NCI-H82 treated with DMSO at 0.1 percent for 48 hours (cell line): ENCODE measurements around the gene RINL.

ENCODE experiments used
- DNase-seq: peaks from one replicate; lab custom pipeline; 2025; ENCODE audit not compliant: unreplicated experiment; lab: John Stamatoyannopoulos, UW

Gene RINL, protein sequence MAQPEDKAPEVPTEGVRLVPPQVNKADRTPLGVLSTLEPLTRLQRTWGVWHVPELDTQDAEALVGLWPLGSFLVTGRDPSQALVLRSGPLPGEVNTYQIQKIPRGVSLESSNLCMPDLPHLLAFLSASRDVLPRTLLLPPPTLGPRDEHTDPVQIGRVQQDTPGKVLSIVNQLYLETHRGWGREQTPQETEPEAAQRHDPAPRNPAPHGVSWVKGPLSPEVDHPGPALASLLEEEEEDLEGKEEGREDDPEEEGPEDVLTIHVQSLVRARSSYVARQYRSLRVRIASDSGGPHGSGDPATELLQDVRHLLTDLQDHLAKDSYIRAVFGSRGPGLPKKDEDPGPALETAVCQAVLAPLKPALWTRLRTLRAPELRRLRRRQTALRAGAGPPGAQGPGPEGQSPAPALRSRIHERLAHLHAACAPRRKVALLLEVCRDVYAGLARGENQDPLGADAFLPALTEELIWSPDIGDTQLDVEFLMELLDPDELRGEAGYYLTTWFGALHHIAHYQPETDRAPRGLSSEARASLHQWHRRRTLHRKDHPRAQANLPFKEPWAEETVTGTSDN

DNA sequence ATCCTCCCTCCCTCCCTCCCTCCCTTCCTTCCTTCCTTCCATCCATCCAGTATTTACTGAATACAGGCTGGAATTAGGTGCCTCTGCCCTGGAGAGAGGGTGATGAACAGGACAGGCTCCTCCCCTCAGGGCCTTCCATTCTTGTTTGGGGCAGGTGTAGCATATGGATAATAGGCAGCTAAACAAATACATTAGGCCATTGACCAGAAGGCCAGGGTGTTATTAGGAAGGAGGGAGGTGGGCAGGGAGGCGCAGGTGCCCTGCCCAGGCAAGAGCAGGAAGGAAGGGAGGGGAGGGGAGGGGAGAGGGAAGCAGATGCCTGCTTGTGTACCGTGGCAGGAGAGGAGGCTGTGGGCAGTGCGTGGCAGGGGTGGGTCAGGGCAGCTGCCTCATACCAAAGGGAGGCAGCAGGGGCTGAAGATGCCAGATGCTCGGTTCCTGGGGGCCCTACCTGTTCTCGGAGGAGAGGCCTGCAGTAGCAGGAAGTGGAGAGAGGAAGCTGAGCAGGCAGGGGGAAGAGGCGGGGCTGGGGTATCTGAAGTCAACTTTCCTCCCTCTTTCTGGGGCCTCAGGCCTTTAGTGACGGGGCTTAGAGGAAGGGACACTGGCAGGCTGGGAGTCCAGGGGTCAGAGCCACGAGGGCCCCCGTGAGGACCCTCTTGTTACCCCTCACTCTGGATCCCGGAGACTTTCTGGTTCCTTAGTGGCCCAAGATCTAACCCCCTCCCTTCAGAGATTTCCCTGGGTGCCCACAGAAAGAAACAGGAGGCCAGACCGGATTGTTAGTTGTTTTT is at the start of gene RINL:
TSS of gene RINL (minus strand) at position 495 of the 794 bp plus-strand sequence. CDS start 1,533 bp downstream, outside the sequence.
- no peak for DNase-seq

- DNase-seq: no peak
These were observed 46.3 kb upstream of the RINL start for GRCh38 chr19:38924388-38924787.

DNA sequence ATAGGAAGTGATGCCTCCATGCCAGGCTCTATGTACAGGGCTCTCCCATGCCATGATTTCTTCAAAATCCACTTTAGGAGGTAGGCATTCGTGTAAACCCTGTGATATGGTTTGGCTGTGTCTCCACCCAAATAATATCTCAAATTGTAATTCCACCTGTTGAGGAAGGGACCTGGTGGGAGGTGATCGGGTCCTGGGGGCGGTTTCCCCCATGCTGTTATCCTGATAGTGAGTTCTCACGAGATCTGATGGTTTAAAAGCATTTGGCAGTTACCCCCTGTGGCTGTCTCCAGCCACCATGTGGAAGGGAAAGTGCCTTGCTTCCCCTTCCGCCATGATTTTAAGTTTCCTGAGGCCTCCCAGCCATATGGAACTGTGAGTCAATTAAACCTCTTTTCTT is 44.4 kb upstream of the RINL start:
- no peak for DNase-seq

GRCh38 chr19:38921420-38922274 is 43.6 kb upstream of the RINL start:
- no peak for DNase-seq

GRCh38 chr19:38920602-38921419 is 42.7 kb upstream of the RINL start:
- DNase-seq: no peak

DNA sequence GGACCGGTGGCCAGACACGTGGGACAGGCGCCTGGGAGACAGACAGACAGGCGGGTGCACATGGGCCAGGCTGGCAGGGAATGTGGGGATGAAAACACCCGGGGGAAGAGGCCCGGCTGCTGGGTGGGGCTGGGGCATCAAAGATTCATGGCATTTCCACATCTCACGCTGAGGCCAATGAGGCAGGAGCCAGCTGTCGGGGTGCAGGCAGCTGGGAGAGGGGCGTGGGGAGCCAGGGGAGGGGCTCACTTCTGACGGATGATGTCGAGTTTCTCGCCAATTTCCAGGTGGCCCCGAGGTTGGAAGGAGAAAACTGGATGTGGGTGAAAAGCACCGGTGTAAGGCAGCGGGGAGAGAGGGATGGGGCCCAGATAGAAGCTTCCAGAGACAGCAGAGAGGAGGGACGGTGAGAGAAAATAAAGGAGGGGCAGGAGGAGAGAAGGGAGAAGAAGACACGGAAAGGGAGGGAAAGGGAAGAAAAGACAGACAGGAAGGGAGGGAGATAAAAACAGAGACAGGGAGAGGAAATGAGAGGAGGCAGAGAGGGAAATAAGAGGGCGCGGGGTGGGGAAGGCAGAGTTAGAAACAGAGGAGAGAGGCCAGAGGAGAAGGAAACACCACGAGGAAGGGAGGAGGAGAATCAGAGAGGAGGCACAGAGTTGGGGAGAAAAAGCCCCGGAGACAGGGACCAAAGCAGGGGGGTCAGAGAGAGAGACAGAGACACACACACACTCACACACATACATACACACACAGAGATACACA is 41.9 kb upstream of the RINL start:
- DNase-seq: no peak

GRCh38 chr19:38918526-38918925 is 40.5 kb upstream of the RINL start:
- no peak for DNase-seq

DNA sequence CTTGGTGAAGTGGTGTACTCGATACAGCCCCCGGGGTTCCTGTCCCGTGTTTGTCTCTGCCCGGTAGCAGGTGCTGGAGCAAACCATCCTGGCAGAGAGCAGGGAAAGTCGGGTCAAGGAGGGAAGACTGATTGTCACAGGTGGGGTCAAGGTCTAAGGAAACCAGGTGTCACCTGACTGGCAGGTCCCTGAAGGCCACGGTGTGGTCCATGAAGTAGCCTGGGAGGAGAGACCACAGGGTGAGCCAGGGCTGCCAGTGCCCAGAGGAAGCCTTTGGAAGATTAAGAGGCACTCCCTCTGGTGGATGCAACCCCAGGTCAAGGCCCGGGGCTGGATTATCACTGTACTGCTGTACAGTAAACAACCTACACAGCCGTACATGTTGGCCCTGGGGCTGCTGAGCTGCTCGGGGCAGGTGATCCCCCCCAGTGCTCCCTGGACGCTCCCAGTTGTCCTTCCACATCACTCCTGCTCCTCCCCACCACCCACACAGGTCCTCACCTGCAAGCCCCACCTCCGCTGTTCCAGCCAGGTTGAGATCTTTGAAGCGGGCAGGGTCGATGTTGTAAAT is 39.9 kb upstream of the RINL start:
- peak; percentile 8 for DNase-seq

- DNase-seq: no peak
These were observed 39.4 kb upstream of the RINL start for GRCh38 chr19:38917516-38917915.

GRCh38 chr19:38915329-38916321 is 37.5 kb upstream of the RINL start:
- no peak for DNase-seq

DNA sequence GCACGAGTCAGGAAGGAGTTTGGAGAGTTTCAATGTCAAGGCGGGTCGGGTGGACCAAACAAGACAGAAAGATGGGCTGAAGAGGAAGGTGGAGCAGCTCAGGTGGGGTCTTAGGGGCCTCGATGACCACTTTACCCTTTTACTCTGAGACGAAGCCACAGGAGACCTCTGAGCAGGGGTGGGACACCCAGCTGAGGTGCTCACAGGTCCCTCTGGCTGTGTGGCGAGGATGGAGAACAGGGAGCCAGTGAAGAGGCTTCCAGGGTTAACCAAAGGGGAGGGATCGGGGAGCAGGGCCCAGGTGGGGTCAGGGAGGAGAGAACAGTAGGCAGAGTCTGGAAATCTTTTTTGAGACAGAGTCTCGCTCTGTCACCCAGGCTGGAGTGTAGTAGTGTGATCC is 35.9 kb upstream of the RINL start:
- DNase-seq: no peak

DNA sequence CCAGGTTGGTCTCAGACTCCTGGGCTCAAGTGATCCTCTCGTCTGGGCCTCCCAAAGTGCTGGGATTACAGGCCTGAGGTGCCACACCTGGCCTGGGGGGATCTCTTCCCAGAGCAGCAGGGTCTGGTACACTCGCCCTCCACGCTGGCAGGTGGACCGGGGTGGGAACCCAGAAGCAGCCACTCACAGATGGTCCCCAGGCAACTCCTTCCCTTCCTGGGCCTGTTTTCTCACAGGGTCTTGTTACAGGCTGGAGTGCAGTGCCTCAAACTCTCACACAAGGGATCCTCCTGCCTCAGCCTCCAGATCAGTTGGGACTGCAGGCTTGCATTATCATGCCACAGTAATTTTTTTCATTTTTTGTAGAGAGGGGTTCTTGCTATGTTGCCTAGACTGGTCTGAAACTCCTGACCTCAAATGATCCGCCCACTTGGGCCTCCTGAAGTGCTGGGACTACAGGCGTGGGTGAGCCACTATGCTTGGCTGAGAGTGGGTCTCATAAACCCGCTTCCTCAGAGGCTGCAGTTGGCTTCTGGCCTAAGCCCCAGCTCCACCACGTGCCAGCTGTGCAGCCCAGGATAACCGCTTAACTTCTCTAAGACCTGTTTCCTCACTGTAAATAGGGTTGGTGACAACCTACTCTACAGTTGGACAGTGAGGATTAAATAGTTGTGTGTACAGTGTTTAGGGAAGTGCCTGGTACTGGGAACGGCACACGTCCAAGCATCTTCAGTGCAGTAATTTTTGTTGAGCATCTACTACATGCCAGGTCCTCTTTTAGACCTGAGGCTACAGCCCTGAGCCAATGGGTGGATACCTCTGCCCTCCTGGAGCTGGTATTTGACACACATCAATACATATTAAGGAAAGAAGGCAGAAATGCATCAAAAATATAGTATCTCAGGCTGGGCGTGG is 34.8 kb upstream of the RINL start:
- no peak for DNase-seq

GRCh38 chr19:38911388-38912001 is 33.4 kb upstream of the RINL start:
- no peak for DNase-seq

- no peak for DNase-seq
These were observed 32.4 kb upstream of the RINL start for GRCh38 chr19:38910488-38910887.

DNA sequence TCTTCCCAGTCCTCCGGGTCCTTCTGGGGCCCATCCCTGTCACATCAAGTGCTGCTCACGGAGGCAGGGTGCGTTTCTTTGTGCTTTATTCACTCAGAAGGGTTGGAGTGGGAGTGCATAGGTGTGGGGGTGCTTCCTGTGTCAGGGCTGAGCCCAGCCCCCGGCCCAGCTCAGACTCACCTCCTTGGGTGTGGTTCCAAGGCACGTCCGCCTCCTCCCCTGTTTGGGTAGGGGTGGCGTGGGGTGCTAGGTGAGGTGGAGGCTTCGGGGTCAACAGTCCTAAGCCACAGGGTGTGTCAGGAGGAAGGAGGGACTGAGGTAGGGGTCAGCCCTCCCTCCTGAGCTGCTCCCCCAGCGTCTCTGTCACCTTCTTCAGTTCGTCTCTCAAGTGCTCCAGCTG is 30.8 kb upstream of the RINL start:
- no peak for DNase-seq

GRCh38 chr19:38907670-38908069 is 29.6 kb upstream of the RINL start:
- no peak for DNase-seq
